ENCODE results near the gene DHRS3.
"Not testable (repeated sequence)": the region's sequence is repeated elsewhere in the genome, so short reads cannot be mapped to it uniquely, and the experiment has no call there.

Gene DHRS3

DNA sequence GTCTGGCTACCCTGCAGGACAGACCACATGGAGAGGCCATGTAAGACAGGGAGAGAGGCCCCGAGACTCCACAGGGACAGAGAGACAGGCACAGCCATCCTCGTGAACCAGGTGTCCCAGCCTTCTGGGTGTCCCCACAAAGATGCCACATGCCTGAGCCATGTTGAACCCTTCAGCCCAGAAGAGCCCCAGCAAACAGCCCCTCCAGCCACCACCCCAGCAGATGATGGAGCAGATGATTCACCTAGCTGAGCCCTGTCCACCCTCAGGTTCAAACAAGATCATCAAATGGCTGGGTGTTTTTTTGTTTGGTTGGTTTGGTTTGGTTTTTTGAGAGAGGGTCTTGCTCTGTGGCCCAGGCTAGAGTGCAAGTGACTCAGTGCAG, 78.7 kb downstream of the DHRS3 start:
- no peak for DNase-seq (ENCODE audit: low spot score)

DNA sequence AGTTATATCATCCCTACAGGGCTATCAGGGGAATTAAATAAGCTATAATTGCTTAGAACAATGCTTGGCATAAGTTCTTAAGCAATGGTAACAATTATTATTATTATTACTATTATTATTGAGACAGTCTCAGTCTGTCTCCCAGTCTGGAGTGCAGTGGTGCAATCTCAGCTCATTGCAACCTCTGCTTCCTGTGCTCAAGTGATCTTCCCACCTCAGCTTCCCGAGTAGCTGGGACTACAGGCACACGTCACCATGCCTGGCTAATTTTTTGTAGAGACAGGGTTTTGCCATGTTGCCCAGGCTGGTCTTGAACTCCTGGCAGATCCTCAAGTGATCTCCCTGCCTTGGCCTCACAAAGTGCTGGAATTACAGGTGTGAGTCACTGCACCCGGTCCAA, 79.5 kb downstream of the DHRS3 start:
- DNase-seq (ENCODE audit: low spot score), result not testable (repeated sequence)

DNA sequence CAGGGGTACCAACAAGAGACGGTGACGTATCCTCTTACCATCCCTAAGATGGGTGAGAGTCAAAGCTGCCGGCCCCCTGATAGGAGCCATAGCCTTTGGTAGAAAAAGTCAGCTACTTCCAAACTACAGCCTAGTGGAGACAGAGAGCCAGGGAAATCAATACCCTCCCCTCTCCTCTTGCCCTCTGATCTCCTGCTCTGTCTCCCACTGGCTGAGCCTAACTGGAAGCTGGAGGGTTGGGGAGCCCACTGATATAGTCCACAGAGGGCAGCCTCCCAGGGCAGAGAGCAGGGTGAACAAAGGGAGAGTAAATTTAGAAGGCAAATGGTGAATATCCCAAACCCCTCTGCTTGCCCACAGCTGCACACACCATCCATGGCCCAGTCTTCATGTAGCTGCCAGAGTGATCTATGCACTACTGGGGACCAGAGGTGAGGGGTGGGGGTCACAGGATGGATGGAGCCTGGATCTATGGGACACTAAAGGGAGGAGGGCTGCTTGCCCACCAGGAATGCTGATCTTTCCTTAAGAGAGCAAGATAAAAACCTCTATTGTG, 80.0 kb downstream of the DHRS3 start:
- no peak for DNase-seq (ENCODE audit: low spot score)

DNA sequence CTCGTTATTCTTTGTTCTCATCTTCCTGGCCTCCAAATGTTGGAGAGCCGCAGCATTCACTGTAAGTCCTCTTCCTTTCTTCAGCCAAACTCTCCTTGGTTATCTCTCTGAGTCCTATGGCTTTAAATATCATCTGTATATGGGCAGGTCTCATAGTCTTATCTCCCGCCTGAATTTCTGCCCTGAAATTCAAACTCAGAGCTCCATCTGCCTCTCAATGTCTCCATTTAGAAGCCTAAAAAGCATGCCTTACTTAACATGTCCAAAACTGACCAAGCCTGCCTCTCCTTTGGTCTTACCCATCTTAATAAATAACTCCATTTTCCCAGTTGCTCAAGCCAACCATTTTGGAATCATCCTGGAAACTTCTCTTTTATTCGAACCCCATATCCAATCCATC, 80.7 kb downstream of the DHRS3 start:
- no peak for DNase-seq (ENCODE audit: low spot score)

DNA sequence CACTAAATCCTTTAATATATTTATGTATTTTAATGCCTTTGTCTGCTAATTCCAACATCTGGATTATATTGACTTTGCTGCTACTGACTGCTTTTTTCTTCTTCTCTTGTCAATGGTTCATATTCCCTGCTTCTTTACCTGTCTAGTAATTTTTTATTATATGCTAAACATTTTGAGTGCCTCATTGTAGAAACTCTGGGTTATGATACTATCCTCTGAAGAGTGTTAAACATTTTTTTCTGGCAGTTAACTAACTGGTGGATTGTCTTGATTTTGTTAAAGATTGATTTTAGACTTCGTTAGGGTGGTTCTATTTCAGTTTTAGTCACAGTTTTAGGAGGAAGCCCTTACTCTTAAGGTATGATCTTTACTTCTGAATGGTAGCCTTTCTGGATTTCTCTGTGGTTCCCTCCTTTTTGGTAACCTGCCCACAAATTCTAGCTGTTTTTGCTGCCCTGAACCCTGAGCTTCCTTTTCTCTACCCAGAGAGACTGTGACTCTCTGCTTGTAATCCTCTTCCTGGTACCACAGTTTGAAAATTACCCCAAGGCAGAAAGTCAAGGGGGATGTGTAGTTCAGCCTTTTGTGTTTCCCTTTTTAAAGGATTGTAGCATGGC, 81.9 kb downstream of the DHRS3 start:
- DNase-seq (ENCODE audit: low spot score), result no peak

DNA sequence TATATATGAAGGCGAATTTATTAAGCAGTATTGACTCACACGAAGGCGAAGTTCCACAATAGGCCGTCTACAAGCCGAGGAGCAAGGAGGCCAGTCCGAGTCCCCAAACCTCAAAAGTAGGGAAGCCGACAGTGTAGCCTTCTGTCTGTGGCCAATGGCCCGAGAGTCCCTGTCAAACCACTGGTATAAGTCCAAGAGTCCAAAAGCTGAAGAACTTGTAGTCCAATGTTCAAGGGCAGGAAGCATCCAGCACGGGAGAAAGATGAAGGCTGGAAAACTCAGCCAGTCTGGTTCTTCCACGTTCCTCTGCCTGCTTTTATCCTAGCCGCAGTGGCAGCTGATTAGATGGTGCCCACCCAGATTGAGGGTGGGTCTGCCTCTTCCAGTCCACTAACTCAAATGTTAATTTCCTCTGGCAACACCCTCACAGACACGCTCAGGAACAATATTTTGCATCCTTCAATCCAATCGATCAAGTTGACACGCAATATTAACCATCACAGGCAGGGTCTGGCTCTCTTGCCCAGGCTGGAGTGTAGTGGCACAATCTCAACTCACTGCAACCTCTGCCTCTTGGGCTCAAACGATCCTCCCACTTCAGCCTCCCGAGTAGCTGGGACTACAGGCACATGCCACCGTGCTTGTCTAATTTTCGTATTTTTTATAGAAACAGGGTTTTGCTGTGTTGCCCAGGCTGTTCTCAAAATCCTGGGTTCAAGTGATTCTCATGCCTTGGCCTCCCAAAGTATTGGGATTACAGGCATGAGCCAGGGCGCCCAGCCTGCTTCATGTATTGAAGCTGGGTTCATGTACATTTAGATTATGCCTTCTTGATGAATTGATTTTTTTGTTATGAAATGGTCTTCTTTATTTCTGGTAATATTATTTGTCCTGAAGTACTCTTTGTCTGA, 85.3 kb downstream of the DHRS3 start:
- no peak for DNase-seq (ENCODE audit: low spot score)

DNA sequence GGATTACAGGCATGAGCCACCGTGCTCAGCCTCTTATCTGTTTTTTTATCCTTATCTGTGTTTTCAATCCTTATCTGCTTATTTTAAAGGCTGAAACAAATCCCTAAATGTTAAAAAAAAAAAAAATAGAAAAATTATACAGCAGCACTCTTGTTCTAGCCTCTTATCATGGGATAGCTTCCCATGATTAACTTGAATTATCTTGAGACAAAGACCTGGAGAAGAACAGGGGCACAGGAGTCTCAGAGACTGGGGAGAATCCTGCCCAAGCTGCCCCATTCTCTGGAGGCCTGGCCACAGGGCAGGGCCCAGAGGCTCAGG, 86.9 kb downstream of the DHRS3 start:
- DNase-seq (ENCODE audit: low spot score), result no peak

DNA sequence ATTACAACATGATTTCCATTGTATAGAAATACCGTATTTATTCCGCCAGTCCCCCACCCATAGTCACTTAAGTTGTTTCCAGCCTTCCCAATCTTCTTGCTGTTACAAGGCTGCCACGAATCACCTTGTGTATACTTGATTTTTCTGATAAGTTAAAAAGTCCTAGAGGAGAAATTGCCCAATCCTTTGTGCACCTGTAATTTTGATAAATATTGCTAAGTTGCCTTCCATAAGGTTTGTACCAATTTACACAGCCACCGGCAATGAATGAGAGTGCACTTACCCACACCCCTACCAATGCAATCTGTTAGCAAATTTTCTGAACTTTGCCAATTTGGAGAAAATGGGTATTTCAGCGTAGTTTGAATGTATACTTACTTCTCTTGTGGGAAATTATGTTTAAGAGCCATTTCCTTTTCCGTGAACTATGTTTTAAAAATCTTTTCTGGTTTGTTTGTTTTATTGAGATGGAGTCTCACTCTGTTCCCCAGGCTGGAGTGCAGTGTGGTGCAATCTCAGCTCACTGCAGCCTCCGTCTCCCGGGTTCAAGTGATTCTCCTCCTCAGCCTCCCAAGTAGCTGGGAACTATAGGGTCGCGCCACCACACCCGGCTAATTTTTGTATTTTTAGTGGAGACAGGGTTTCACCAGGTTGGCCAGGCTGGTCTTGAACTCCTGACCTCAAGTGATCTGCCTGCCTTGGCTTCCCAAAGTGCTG, 87.4 kb downstream of the DHRS3 start:
- no peak for DNase-seq (ENCODE audit: low spot score)

DNA sequence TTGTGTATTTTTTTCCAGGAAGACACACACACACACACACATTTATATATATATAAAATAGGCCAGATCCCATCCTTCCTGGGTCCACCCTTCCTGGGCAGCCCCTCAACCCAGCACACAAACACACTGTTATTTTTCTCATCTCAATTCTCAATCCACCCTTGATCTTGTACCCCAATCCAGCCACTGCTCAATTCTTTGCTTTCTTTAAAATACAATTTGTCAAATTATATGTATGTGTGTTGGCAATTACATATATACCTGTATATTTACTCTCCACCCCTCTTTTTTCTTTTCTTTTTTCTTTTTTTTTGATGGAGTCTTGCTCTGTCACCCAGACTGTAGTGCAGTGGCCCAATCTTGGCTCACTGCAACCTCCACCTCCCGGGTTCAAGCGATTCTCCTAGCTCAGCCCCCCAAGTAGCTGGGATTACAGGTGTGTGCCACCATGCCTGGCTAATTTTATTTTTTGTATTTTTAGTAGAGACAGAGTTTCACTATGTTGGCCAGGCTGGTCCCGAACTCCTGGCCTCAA, 88.3 kb downstream of the DHRS3 start:
- no peak for DNase-seq (ENCODE audit: low spot score)

DNA sequence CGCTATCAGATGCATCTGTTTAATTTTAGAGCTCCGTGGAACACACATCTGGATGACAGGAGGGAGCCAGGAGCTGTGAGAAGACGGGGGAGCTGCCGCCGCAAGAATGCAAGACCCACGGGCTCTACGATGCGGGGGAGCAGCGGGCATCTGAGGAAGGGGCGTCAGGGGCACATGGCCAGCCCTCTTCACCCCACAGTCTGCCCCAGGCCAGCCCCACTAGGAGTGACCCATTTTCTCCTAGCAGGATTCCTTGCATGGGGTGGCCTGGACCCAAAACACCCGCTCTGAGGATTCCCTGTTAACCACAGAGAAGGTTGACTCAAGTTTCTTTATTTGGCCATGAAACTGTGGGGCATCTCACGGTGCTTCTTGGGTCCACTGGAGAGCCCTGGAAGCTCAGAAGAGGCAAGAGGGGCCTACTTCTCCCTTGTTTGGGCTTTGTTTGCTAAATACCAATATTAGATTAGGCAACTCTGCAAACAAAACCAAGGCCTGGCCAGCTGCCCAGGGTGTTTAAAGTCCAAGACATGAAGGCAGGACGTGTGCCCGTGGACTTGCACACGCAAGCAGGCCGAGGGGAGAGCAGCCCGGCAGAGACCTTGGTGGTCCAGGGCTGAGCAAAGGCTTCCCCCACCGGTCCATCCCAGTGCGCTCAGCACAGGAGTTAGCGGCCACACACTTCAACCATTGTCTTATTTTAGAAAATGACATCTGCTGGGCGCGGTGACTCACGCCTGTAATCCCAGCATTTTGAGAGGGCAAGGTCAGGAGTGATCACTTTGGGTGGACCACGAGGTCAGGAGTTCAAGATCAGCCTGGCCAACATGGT, 89.8 kb downstream of the DHRS3 start:
- DNase-seq (ENCODE audit: low spot score), result no peak

DNA sequence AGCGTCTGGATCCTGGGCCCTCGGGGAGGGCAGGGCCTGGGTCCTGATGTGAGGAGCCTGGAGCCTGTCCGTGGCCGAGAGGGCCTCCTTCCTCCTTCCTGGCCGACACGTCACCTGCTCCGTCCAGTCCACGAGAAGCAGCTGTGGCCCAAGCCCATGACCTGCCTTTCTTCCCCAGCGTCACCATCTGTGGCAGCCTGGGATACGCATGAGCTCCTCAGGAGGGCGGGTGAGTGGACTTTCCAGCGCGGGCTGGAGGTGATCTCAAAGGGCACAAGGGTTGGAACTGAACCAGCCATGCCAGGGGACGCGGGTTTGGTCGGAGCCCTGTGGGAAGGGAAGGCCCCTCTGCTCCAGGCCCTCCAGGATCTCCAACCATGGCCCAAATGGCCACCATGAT, 90.4 kb downstream of the DHRS3 start:
- DNase-seq (ENCODE audit: low spot score), result no peak

DNA sequence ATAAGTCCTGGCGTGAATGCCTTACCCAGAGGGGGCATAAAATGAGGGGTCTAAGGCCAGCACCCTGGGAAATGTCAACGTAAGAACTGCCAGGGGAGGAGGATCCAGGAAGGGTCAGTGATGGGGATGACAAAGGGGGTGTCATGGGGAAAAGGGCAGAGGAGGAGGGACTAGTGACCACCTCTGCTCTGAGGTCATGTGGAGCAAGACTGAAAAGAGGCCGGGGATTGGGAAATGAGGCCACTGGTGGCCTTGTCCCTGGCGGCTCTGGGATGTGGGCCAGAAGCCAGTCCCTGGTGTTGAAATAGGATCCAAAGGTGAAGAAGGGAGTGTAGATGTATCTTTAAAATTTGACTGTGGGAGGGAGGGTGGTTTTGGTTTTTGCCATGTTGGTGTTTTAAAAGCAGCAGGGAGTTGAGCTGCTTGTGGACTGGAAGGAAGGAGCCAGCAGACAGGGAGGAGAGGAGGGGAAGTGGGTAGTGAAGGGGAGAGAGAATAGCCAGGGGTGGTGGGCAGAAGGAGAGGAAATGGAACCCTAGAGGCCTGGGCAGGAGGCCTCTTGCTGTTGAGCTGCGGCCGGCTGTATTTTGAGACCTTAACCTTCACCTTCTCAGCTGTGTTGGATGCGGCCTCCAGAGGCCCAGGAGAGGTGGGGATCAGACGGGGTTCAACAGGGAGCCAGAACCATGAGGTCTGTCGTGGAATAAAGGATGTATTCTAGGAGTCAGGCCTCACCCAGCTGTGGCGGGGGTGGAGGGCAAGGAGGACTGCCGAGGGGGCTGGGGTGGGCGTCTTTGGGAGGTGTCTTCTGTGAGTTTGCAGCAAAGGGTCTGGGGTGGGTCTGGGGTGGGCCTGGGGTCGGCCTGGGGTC, 92.5 kb downstream of the DHRS3 start:
- DNase-seq (ENCODE audit: low spot score), result no peak

DNA sequence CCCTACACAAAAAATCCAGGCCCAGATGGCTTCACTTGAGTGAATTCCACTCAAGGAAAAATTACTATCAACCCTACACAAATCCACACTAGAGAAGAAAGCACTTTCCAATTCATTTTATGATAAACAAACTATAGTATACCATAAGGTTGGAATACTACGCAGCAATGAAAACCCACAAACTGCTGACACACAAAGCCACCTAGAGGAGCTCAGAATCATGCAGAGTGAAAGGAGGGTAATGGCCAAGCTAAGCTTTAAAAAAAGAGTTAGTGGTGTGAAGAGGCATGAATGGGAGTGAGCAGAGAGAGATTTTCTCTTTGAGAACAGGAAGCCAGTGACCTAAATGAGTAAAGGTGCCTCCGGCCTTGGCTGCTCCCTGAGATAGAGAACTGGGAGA, 93.7 kb downstream of the DHRS3 start:
- no peak for DNase-seq (ENCODE audit: low spot score)

DNA sequence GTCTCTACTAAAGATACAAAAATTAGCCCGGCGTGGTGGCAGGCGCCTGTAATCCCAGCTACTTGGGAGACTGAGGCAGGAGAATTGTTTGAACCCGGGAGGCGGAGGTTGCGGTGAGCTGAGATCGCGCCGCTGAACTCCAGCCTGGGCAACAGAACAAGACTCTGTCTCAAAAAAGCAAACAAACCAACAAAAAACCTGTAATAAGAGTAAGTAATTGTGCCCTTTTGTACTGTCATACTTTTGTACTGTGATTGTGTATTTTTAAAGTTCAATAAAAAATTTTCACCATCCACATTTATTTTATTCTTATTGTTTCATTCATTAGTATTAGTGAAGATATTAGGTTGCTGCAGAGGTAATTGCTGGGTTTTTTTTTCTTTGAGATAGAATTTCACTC, 95.2 kb downstream of the DHRS3 start:
- not testable (repeated sequence) for DNase-seq (ENCODE audit: low spot score)

DNA sequence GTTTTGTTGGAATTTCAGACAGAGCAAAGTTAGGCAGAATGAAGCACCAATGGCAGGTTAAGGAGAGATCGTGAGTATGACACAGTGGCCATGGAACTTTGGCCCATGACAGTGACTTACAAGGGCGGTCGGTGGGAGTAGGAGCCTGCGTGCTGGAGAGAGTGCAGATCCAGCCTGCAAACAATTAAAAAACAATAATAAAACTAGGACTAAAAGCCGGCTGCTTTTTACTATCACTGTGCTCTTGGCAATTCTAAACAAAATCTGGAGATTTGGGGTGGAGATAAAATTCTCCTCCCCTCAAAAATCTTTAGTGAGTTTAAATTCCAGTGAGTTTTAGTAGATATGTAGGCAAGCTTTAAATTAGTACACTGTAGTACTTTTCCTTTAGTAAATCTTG, 96.9 kb downstream of the DHRS3 start:
- no peak for DNase-seq (ENCODE audit: low spot score)

DNA sequence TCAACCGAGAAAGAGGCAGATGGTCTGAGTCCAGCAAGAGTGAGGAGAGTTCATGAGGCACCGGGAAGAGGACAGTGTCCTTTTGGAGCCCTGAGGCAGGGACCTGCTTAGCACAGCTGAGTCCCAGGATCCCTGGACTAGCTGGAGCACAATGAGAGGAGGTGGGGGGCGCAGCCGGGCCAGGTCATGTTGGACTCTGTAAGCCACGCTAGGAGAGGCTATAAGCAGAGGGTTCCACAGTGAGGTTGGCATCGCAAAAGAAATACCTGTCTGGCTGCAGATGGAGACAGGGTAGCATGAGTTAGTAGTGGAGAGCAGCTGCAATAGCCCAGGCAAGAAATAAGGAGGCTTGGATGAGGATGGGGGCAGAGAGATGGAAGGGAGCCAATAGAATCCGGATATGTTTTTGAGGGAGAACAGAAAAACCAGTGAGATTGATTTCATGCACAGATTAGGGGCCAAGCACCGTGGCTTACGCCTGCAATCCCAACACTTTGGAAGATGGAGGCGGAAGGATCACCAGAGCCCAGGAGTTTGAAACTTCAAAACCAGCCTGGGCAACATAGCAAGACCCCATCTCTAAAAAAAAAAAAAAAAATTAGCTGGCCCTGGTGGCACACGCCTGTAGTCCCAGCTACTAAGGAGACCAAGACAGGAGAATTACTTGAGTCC, 98.2 kb downstream of the DHRS3 start:
- DNase-seq (ENCODE audit: low spot score), result no peak

DNA sequence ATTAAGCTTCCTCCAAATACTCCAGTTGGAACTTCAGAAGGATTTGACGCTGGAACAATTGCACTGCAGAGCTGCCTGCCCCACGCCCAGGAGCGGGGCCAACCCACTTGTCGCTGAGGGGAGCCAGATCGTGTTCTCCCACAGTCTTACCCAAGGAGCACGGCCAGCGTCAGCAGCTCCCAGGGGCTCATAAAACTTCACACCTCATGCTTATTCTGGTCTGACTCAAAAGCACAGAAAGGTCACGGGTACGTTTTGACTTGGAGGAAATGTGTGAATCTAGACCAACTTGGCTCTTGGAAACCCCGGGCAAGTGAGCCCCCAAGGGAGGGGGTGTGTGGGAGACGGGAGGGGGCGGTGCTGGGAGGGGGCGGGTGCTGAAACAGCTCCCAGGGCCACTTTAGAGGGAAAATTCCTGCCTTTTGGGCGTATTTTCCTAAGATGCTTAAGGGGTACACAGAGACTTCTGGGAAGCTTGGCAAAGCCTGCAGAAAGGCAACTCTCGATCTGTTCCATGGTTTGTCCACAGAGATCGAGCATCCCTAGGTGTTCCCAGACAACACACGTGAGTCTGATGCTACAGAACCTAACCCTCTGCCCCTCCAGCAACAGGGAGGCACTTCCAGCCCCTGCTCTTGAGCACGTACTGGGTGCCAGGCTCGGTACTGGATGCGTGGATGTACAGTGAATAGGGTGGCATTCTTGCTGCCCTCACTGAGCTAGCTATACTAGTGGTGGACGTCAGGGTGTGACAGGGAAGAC, 98.9 kb downstream of the DHRS3 start:
- no peak for DNase-seq (ENCODE audit: low spot score)

All from germinal center (tissue), 1 donor.